WTC11 (cell line): ENCODE measurements around the gene RNU2-1. TPM values are rescaled to one million over a fixed set of nuclear protein-coding genes. Genes with fewer than 3 reads are reported as not detected.

Experiments
- ATAC-seq: fragments of 200-7000 bp; cut with Tn5 transposase; 2 replicates; pipeline ENCODE4 v1.10.0; 2021; ENCODE audit warnings: mild to moderate bottlenecking, moderate library complexity
- CTCF ChIA-PET: fragments of 300-600 bp; sonication (Branson Sonifier 250); formaldehyde crosslinking; loops from one replicate; lab custom pipeline; 2021; ENCODE audit warnings: antibody characterized with exemption; lab: Charles Lee
- POLR2A ChIA-PET: fragments of 350-600 bp; sonication (Branson Sonifier 250); formaldehyde crosslinking; loops from one replicate; lab custom pipeline; 2021; ENCODE audit warnings: antibody characterized with exemption; lab: Charles Lee
- DNase-seq: peaks from one replicate; pipeline ENCODE4 v3.0.0; 2021; ENCODE audit warnings: low spot score
- H3K27ac Mint-ChIP-seq: 2 replicates; pipeline ENCODE4 v1.8.0; 2021; ENCODE audit warnings: mixed read lengths
- H3K27me3 Mint-ChIP-seq: 2 replicates; pipeline ENCODE4 v1.8.0; 2021; ENCODE audit warnings: low read depth, mild to moderate bottlenecking, moderate library complexity, mixed read lengths
- H3K36me3 Mint-ChIP-seq: 2 replicates; pipeline ENCODE4 v1.8.0; 2021; ENCODE audit warnings: mixed read lengths
- H3K4me1 Mint-ChIP-seq: 2 replicates; pipeline ENCODE4 v1.8.0; 2022; ENCODE audit warnings: mixed read lengths
- H3K4me3 Mint-ChIP-seq: 2 replicates; pipeline ENCODE4 v1.8.0; 2021; ENCODE audit warnings: mild to moderate bottlenecking, moderate library complexity, mixed read lengths
- H3K9me3 Mint-ChIP-seq: 2 replicates; pipeline ENCODE4 v1.8.0; 2021; ENCODE audit warnings: mixed read lengths
- ETV6 ChIP-seq: sonication (generic); formaldehyde crosslinking; IDR thresholded peaks from 2 replicates; pipeline ENCODE4 v1.8.1; 2022; ENCODE audit warnings: mild to moderate bottlenecking, missing genetic modification reagents
- FOXK1 ChIP-seq: sonication (generic); formaldehyde crosslinking; IDR thresholded peaks from 2 replicates; pipeline ENCODE4 v1.8.0; 2022; ENCODE audit warnings: mild to moderate bottlenecking, moderate library complexity, missing genetic modification reagents
- FOXP1 ChIP-seq: sonication (generic); formaldehyde crosslinking; IDR thresholded peaks from 2 replicates; pipeline ENCODE4 v1.8.0; 2022; ENCODE audit warnings: missing genetic modification reagents, mild to moderate bottlenecking, moderate library complexity, borderline replicate concordance
- GABPB1 ChIP-seq: sonication (generic); formaldehyde crosslinking; IDR thresholded peaks from 2 replicates; pipeline ENCODE4 v1.8.1; 2023; ENCODE audit warnings: mild to moderate bottlenecking, missing genetic modification reagents
- GTF2I ChIP-seq: fragments of 250-450 bp; sonication (Bioruptor Pico); conservative IDR thresholded peaks from 2 replicates; pipeline ENCODE4 v1.4.0; 2021; ENCODE audit warnings: mild to moderate bottlenecking
- MXD4 ChIP-seq: fragments of 250-450 bp; sonication (Bioruptor Pico); IDR thresholded peaks from 2 replicates; pipeline ENCODE4 v1.8.0; 2021; ENCODE audit warnings: mild to moderate bottlenecking, moderate library complexity, borderline replicate concordance
- NFATC4 ChIP-seq: fragments of 250-450 bp; sonication (Bioruptor Pico); IDR thresholded peaks from 2 replicates; pipeline ENCODE4 v1.9.0; 2021; ENCODE audit warnings: mild to moderate bottlenecking
- NFE2L1 ChIP-seq: sonication (generic); formaldehyde crosslinking; IDR thresholded peaks from 2 replicates; pipeline ENCODE4 v1.8.1; 2023; ENCODE audit warnings: missing genetic modification reagents
- NR3C1 ChIP-seq: sonication (generic); formaldehyde crosslinking; conservative IDR thresholded peaks from 2 replicates; pipeline ENCODE4 v1.8.1; 2023; ENCODE audit warnings: low read depth, mild to moderate bottlenecking, missing genetic modification reagents
- OVOL2 ChIP-seq: fragments of 250-450 bp; sonication (Bioruptor Pico); IDR thresholded peaks from 2 replicates; pipeline ENCODE4 v1.9.0; 2021; ENCODE audit warnings: mild to moderate bottlenecking, borderline replicate concordance
- PRRX2 ChIP-seq: fragments of 250-450 bp; sonication (Bioruptor Pico); IDR thresholded peaks from 2 replicates; pipeline ENCODE4 v1.8.0; 2021; ENCODE audit warnings: mild to moderate bottlenecking
- SMAD3 ChIP-seq: sonication (generic); formaldehyde crosslinking; IDR thresholded peaks from 2 replicates; pipeline ENCODE4 v1.8.0; 2022; ENCODE audit warnings: missing genetic modification reagents, mild to moderate bottlenecking, borderline replicate concordance
- SOX15 ChIP-seq: fragments of 250-450 bp; sonication (Bioruptor Pico); IDR thresholded peaks from 2 replicates; pipeline ENCODE4 v1.9.0; 2021; ENCODE audit warnings: mild to moderate bottlenecking
- ZNF219 ChIP-seq: sonication (generic); formaldehyde crosslinking; IDR thresholded peaks from 2 replicates; pipeline ENCODE4 v1.8.0; 2023; ENCODE audit warnings: missing genetic modification reagents, mild to moderate bottlenecking, borderline replicate concordance
- ZNF263 ChIP-seq: sonication (generic); formaldehyde crosslinking; IDR thresholded peaks from 2 replicates; pipeline ENCODE4 v1.8.1; 2022; ENCODE audit warnings: low read depth, mild to moderate bottlenecking, moderate library complexity, missing genetic modification reagents
- ZNF317 ChIP-seq: sonication (generic); formaldehyde crosslinking; IDR thresholded peaks from 2 replicates; pipeline ENCODE4 v1.8.1; 2023; ENCODE audit warnings: low read depth, mild to moderate bottlenecking, moderate library complexity, missing genetic modification reagents, borderline replicate concordance
- ZNF416 ChIP-seq: fragments of 250-450 bp; sonication (Bioruptor Pico); IDR thresholded peaks from 2 replicates; pipeline ENCODE4 v1.9.0; 2021; ENCODE audit warnings: mild to moderate bottlenecking, inconsistent platforms
- total RNA-seq: library from RNA; stranded (reverse); gene quantifications from 3 replicates; pipeline ENCODE4 v1.2.3, GENCODE V29; 2021
- TF ChIP-seq, protein P1 (sequence below): sonication (generic); formaldehyde crosslinking; IDR thresholded peaks from 2 replicates; pipeline ENCODE4 v1.8.1; 2022; ENCODE audit warnings: mild to moderate bottlenecking, missing genetic modification reagents, moderate library complexity, borderline replicate concordance
- TF ChIP-seq, protein P2 (sequence below): sonication (generic); formaldehyde crosslinking; IDR thresholded peaks from 2 replicates; pipeline ENCODE4 v1.8.0; 2022; ENCODE audit warnings: mild to moderate bottlenecking, missing genetic modification reagents
- TF ChIP-seq, protein P3 (sequence below): sonication (generic); formaldehyde crosslinking; IDR thresholded peaks from 2 replicates; pipeline ENCODE4 v1.8.0; 2023; ENCODE audit warnings: mild to moderate bottlenecking, missing genetic modification reagents
- TF ChIP-seq, protein P4 (sequence below): fragments of 250-450 bp; sonication (Bioruptor Pico); conservative IDR thresholded peaks from 2 replicates; pipeline ENCODE4 v1.9.0; 2021; ENCODE audit warnings: mild to moderate bottlenecking
- TF ChIP-seq, protein P5 (sequence below): sonication (generic); formaldehyde crosslinking; IDR thresholded peaks from 2 replicates; pipeline ENCODE4 v1.8.1; 2023; ENCODE audit warnings: mild to moderate bottlenecking, missing genetic modification reagents, moderate library complexity
- TF ChIP-seq, protein P6 (sequence below): sonication (generic); formaldehyde crosslinking; IDR thresholded peaks from 2 replicates; pipeline ENCODE4 v1.8.1; 2023; ENCODE audit warnings: mild to moderate bottlenecking, missing genetic modification reagents, moderate library complexity

The RNU2-1 gene
- total RNA-seq, 1 experiment from 2014 or later: 6,122 TPM

DNA sequence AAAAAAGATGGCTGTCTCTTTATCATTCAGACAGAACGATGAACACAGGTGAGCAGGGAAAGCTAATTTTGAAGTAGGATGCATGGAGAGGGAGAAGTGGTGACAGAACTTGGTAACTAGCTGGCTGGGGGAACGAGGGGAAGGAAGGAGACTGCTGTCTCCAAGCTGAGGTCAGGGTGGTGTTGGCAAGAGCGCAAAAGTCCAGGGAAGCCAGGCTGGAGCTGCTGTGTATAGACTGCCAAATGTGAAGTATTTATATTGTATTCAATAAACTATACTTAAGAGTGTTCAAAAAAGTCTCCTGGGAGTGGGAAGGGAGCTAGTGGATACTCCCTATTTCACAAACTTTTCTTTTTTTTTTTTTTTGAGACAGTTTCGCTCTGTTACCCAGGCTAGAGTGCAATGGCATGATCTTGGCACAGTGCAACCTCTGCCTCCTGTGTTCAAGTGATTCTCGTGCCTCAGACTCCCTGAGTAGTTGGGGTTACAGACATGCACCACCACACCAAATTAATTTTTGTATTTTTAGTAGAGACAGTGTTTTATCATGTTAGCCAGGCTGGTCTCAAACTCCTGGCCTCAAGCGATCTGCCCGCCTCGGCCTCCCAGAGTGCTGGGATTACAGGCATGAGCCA is 13.9 kb downstream of the RNU2-1 start:
- TF ChIP-seq ZNF416 (no peak), GTF2I (CRISPR knock-in tag) (no peak), NR3C1 (CRISPR knock-in tag) (no peak), FOXK1 (CRISPR knock-in tag) (no peak), ZNF219 (CRISPR knock-in tag) (no peak), ZNF317 (CRISPR knock-in tag) (no peak), ETV6 (CRISPR knock-in tag) (no peak)
- TF ChIP-seq, protein P1, sequence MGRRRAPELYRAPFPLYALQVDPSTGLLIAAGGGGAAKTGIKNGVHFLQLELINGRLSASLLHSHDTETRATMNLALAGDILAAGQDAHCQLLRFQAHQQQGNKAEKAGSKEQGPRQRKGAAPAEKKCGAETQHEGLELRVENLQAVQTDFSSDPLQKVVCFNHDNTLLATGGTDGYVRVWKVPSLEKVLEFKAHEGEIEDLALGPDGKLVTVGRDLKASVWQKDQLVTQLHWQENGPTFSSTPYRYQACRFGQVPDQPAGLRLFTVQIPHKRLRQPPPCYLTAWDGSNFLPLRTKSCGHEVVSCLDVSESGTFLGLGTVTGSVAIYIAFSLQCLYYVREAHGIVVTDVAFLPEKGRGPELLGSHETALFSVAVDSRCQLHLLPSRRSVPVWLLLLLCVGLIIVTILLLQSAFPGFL: no peak
- no peak for ATAC-seq
- no peak overlapping the region for H3K27ac Mint-ChIP-seq

DNA sequence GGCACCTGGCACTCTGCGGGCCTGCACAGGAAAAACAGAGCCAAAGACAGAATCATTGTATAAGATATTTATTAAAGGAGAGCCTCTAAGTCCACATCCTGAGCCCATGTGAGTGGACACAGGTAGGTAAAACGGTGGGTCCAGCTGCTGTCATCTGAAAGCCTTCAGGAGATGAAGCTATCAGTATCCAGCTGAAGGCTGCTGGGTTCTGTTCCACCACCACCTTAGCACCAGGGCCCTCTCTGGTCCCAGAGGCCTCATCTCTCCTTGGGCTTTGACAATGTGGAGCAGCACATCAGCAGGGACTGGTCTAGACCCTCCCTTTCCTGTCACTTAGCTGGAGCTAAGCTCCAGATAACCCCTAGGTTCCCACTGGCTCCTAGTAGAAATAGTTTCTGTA is 14.8 kb downstream of the RNU2-1 start:
- Mint-ChIP-seq H3K27me3 (no peaks in the 10 kb centered on the region), H3K4me3 (no peak overlapping the region), H3K4me1 (no peaks in the 10 kb centered on the region), H3K9me3 (no peaks in the 10 kb centered on the region), H3K27ac (no peak overlapping the region), H3K36me3 (no peaks in the 10 kb centered on the region)
- ATAC-seq (no peak), DNase-seq (no peak)
- POLR2A ChIA-PET: interaction anchor here (2.1 kb wide), 1 partner anchor 97 kb away, joined by 7 read pairs; no protein-coding TSS in a partner anchor
- TF ChIP-seq NR3C1 (CRISPR knock-in tag) (no peak), FOXP1 (no peak), NFE2L1 (CRISPR knock-in tag) (no peak), NFATC4 (no peak)
- TF ChIP-seq, protein P2, sequence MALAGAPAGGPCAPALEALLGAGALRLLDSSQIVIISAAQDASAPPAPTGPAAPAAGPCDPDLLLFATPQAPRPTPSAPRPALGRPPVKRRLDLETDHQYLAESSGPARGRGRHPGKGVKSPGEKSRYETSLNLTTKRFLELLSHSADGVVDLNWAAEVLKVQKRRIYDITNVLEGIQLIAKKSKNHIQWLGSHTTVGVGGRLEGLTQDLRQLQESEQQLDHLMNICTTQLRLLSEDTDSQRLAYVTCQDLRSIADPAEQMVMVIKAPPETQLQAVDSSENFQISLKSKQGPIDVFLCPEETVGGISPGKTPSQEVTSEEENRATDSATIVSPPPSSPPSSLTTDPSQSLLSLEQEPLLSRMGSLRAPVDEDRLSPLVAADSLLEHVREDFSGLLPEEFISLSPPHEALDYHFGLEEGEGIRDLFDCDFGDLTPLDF (CRISPR knock-in tag): no peak
- TF ChIP-seq, protein P3, sequence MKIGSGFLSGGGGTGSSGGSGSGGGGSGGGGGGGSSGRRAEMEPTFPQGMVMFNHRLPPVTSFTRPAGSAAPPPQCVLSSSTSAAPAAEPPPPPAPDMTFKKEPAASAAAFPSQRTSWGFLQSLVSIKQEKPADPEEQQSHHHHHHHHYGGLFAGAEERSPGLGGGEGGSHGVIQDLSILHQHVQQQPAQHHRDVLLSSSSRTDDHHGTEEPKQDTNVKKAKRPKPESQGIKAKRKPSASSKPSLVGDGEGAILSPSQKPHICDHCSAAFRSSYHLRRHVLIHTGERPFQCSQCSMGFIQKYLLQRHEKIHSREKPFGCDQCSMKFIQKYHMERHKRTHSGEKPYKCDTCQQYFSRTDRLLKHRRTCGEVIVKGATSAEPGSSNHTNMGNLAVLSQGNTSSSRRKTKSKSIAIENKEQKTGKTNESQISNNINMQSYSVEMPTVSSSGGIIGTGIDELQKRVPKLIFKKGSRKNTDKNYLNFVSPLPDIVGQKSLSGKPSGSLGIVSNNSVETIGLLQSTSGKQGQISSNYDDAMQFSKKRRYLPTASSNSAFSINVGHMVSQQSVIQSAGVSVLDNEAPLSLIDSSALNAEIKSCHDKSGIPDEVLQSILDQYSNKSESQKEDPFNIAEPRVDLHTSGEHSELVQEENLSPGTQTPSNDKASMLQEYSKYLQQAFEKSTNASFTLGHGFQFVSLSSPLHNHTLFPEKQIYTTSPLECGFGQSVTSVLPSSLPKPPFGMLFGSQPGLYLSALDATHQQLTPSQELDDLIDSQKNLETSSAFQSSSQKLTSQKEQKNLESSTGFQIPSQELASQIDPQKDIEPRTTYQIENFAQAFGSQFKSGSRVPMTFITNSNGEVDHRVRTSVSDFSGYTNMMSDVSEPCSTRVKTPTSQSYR (CRISPR knock-in tag): no peak
- TF ChIP-seq, protein P4, sequence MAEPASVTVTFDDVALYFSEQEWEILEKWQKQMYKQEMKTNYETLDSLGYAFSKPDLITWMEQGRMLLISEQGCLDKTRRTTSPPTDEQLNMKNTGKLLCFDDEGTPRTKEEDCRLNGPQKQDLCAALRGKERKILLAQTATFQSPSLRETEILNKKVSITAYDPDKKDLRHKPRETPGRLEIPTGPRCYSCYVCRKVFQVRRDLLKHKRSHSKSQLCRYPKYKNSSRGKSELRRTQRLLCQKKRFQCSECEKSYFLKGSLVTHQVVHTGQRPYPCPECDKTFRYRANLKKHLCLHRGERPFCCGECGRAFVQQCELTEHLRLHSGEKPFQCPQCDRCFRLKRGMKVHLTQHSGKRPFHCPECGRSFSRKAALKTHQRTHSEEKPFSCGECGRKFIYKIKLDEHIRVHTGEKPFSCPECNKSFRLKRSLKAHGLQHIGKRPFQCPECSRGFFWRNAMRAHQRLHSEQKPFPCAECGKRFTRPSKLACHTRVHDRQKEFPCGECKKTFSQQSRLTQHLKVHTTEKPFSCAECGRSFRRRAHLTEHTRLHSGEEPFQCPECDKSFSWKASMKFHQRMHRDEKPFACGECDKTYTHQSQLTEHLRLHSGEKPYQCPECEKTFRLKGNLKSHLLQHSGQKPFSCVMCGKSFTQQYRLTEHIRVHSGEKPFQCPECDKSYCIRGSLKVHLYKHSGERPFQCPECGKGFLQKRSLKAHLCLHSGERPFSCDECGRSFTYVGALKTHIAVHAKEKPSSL (CRISPR knock-in tag): no peak
- CTCF ChIA-PET: no interaction called here

More for the DNA sequence above, 13.9 kb downstream of the RNU2-1 start:
- no peak for DNase-seq
- Mint-ChIP-seq H3K9me3 (no peaks in the 10 kb centered on the region), H3K36me3 (no peaks in the 10 kb centered on the region), H3K4me1 (no peaks in the 10 kb centered on the region), H3K4me3 (no peak overlapping the region), H3K27me3 (no peaks in the 10 kb centered on the region)
- ChIA-PET POLR2A (interaction anchor here (0.6 to 2.1 kb wide), 3 partner anchors 89 to 302 kb away, joined by 3 to 7 read pairs (median 5); no protein-coding TSS in a partner anchor), CTCF (interaction anchor here (1.0 to 1.1 kb wide), 2 partner anchors 8 to 198 kb away, joined by 3 to 6 read pairs; partner anchors contain the start of genes TMEM106A and VAT1)

DNA sequence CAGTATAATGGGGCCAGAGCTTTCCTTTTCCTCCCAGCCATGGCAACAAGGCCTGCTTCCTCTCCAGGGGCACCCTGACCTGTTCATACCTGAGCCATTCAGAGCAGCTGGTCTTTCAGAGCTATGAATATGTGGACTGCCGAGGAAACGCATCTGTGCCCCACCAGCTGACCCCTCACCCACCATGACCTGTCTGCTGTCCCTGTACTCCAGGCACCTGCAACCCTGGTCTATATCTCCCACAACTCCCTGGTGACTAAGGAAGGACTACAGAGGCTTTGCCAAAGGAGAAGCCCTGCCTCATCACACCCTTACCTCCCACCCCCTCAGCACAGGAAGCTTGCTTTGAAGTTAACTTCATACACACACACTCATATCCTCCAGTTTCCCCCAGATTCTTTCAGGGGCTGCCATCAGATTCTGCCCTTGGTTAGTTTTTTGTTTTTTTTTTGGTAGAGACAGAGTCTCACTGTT is 16.1 kb downstream of the RNU2-1 start:
- Mint-ChIP-seq H3K27ac (no peak overlapping the region), H3K27me3 (no peaks in the 10 kb centered on the region), H3K4me1 (peaks cover 4% of the 10 kb centered on the region), H3K9me3 (no peaks in the 10 kb centered on the region), H3K4me3 (no peak overlapping the region), H3K36me3 (no peaks in the 10 kb centered on the region)
- ChIA-PET CTCF (interaction anchor here (0.6 to 0.8 kb wide), 2 partner anchors 12 to 18 kb away, joined by 3 to 10 read pairs; no protein-coding TSS in a partner anchor), POLR2A (interaction anchor here (0.8 to 2.1 kb wide), 2 partner anchors 98 kb away, joined by 4 to 7 read pairs; no protein-coding TSS in a partner anchor)
- TF ChIP-seq ETV6 (CRISPR knock-in tag): no peak
- TF ChIP-seq NR3C1 (CRISPR knock-in tag): no peak
- no peak for TF ChIP-seq FOXK1 (CRISPR knock-in tag)
- TF ChIP-seq PRRX2: no peak
- TF ChIP-seq, protein P5, sequence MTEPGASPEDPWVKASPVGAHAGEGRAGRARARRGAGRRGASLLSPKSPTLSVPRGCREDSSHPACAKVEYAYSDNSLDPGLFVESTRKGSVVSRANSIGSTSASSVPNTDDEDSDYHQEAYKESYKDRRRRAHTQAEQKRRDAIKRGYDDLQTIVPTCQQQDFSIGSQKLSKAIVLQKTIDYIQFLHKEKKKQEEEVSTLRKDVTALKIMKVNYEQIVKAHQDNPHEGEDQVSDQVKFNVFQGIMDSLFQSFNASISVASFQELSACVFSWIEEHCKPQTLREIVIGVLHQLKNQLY (CRISPR knock-in tag): no peak
- TF ChIP-seq GABPB1 (CRISPR knock-in tag): no peak
- no peak for TF ChIP-seq OVOL2 (CRISPR knock-in tag)
- TF ChIP-seq, protein P6, sequence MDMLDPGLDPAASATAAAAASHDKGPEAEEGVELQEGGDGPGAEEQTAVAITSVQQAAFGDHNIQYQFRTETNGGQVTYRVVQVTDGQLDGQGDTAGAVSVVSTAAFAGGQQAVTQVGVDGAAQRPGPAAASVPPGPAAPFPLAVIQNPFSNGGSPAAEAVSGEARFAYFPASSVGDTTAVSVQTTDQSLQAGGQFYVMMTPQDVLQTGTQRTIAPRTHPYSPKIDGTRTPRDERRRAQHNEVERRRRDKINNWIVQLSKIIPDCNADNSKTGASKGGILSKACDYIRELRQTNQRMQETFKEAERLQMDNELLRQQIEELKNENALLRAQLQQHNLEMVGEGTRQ (CRISPR knock-in tag): no peak
- TF ChIP-seq SMAD3 (CRISPR knock-in tag): no peak
- TF ChIP-seq SOX15 (CRISPR knock-in tag): no peak
- TF ChIP-seq ZNF263 (CRISPR knock-in tag): no peak
- no peak for TF ChIP-seq MXD4 (CRISPR knock-in tag)
- DNase-seq (no peak), ATAC-seq (no peak)
